ENCODE data around the gene DCST1. TPM values are rescaled to one million over a fixed set of nuclear protein-coding genes. Genes with fewer than 3 reads are reported as not detected.

Gene DCST1
- total RNA-seq, 1 donor from 2014 or later = not detected

DNA sequence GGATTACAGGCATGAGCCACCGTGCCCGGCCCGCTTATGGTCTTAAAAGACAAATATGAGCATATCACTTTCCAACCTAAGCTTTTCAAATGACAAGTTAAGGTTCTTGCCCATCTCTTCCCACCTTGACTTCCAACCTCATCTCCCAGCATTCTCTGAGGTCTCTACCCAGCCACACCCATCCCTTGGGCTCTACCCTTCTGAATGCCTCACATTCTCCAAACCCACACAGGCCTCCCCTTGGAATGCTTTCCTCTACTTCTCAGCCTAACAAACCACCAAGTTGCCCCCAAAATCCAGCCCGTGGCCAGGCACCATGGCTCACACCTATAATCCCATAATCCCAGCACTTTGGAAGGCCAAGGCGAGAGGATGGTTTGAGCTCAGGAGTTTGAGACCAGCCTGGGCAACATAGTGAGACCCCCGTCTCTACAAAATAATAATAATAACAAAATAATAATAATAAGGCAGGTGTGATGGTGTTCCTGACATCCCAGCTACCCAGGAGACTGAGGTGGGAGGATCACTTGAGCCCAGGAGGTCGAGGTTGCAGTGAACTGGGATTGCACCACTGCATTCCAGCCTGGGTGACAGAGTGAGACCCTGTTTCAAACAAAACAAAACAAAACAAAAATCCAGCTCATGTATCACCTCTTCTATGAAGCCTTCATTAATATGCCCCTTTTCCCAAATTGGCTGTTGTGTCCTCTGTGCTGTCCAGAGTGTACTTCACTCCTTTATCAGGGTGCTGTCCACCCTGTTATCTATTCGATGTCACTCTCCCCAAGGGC is 11.3 kb upstream of the DCST1 start:
- no peaks in the 10 kb centered on the region for H3K36me3 Mint-ChIP-seq (ENCODE audit: low read depth)
- TF ChIP-seq, protein P1, sequence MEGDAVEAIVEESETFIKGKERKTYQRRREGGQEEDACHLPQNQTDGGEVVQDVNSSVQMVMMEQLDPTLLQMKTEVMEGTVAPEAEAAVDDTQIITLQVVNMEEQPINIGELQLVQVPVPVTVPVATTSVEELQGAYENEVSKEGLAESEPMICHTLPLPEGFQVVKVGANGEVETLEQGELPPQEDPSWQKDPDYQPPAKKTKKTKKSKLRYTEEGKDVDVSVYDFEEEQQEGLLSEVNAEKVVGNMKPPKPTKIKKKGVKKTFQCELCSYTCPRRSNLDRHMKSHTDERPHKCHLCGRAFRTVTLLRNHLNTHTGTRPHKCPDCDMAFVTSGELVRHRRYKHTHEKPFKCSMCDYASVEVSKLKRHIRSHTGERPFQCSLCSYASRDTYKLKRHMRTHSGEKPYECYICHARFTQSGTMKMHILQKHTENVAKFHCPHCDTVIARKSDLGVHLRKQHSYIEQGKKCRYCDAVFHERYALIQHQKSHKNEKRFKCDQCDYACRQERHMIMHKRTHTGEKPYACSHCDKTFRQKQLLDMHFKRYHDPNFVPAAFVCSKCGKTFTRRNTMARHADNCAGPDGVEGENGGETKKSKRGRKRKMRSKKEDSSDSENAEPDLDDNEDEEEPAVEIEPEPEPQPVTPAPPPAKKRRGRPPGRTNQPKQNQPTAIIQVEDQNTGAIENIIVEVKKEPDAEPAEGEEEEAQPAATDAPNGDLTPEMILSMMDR (conservative IDR thresholded peaks at IDR 0.05) = no peak
- H3K4me1 Mint-ChIP-seq = peaks cover 20% of the 10 kb centered on the region
- H3K27ac Mint-ChIP-seq (ENCODE audit: unreplicated experiment) = no peak overlapping the region
- no peaks in the 10 kb centered on the region for H3K9me3 Mint-ChIP-seq
- no peak for DNase-seq (ENCODE audit: low read depth, low spot score)
- no peaks in the 10 kb centered on the region for H3K27me3 Mint-ChIP-seq (ENCODE audit: low read depth)
- no peak overlapping the region for H3K4me3 Mint-ChIP-seq

DNA sequence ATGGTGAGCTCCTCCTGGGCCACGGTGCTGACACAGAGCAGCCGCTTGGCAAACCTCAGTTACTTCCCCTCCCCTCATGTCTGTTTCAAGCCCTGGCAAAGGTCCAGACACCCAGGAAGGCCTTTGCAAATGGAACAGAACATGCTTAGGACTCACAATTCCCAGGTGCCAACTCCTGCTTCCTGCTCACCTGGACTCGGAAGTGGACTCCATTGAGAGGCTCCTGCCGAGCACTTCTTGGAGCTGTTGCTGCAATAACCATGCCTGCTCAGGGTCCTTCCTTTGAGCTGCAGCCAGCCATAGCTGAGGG is 10.7 kb upstream of the DCST1 start:
- Mint-ChIP-seq H3K4me1 (peaks cover 17% of the 10 kb centered on the region), H3K27me3 (ENCODE audit: low read depth) (no peaks in the 10 kb centered on the region), H3K4me3 (no peak overlapping the region), H3K9me3 (no peaks in the 10 kb centered on the region), H3K27ac (ENCODE audit: unreplicated experiment) (no peak overlapping the region), H3K36me3 (ENCODE audit: low read depth) (no peaks in the 10 kb centered on the region)
- no peak for DNase-seq (ENCODE audit: low read depth, low spot score)
- TF ChIP-seq, protein P1 (conservative IDR thresholded peaks at IDR 0.05) = no peak

DNA sequence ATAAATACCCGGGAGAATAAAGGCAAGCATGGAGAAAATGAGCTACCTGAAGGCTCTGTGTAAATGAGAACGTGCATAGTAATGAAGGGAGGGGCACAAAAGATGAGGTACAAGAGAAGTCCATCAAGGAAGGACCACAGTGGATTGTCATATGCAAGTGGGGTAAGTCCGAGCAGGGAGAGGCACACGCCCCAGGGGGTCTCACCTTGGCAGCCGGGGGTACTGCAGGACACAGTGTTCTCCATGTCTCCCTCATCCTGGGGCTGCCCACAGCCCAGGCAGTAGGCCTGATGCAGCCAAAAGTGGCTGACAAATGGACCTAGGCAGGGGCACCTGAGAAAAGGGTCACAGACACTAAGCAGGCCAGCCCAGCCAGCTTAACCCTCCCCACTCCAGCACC is 10.0 kb upstream of the DCST1 start:
- TF ChIP-seq, protein P1 (conservative IDR thresholded peaks at IDR 0.05) = no peak
- H3K27ac Mint-ChIP-seq (ENCODE audit: unreplicated experiment) = peak overlapping the region; percentile 19

GRCh38 chr1:155024315-155024714 is 9.3 kb upstream of the DCST1 start:
- TF ChIP-seq, protein P1 (conservative IDR thresholded peaks at IDR 0.05) = no peak
- no peak overlapping the region for H3K27ac Mint-ChIP-seq (ENCODE audit: unreplicated experiment)
- no peaks in the 10 kb centered on the region for H3K36me3 Mint-ChIP-seq (ENCODE audit: low read depth)
- no peak overlapping the region for H3K4me3 Mint-ChIP-seq
- no peak for DNase-seq (ENCODE audit: low read depth, low spot score)
- no peaks in the 10 kb centered on the region for H3K27me3 Mint-ChIP-seq (ENCODE audit: low read depth)
- no peaks in the 10 kb centered on the region for H3K9me3 Mint-ChIP-seq
- H3K4me1 Mint-ChIP-seq = peaks cover 8% of the 10 kb centered on the region

More for the DNA sequence above, 10.0 kb upstream of the DCST1 start:
- no peak overlapping the region for H3K4me3 Mint-ChIP-seq
- DNase-seq (ENCODE audit: low read depth, low spot score) = no peak
- H3K9me3 Mint-ChIP-seq = no peaks in the 10 kb centered on the region
- H3K27me3 Mint-ChIP-seq (ENCODE audit: low read depth) = no peaks in the 10 kb centered on the region
- H3K36me3 Mint-ChIP-seq (ENCODE audit: low read depth) = no peaks in the 10 kb centered on the region
- H3K4me1 Mint-ChIP-seq = peaks cover 15% of the 10 kb centered on the region

DNA sequence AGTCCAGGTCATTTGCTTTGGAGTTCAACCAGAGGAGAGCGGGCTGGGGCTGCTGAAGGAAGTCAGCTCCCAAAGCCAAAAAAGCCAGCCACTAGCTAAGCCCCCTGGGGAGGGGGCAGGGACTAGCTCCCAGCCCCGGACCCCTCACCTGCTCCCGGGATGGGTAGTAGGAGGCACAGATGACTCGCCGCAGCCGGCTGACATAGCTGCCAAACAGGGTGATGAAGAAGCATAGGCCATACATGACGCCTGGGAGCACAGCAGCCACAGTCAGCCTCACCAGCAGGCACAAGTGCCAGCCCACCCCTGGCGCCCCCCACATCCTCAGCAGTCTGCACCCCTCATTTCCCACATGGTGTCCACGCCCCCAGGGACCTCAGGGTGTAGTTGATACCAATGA is 7.5 kb upstream of the DCST1 start:
- H3K4me3 Mint-ChIP-seq = no peak overlapping the region
- DNase-seq (ENCODE audit: low read depth, low spot score) = no peak
- H3K27me3 Mint-ChIP-seq (ENCODE audit: low read depth) = no peaks in the 10 kb centered on the region
- H3K4me1 Mint-ChIP-seq = no peaks in the 10 kb centered on the region
- TF ChIP-seq, protein P1 (conservative IDR thresholded peaks at IDR 0.05) = no peak
- no peaks in the 10 kb centered on the region for H3K9me3 Mint-ChIP-seq
- no peak overlapping the region for H3K27ac Mint-ChIP-seq (ENCODE audit: unreplicated experiment)
- no peaks in the 10 kb centered on the region for H3K36me3 Mint-ChIP-seq (ENCODE audit: low read depth)

Data from neural crest cell (in vitro differentiated cells).